Measurements from ENCODE around the gene PLCH1.

PLCH1 gene

DNA sequence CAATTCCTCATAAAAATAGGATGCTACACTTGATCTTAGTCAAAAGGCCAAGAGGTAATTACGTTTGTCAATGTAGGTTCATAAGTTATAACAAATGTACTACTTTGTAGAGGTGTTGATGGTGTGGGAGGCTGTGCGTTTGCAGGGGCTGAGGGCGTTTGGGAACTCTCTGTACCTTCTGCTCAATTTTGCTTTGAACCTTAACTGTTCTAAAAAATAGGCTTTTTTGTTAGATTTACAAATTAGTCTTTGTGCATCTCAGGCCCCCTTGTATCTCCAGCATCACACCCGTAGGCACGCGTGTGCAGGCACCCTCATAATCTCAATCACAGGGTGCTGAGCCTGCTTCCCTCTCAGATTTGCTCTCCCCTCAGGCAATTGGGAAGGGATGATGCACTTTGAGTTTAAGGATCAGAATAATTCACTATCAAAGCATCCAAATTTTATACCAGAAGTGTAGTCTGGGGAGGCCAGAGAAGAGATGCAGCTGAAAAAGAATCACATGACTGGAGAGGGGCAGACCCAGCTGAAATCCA is 415.3 kb downstream of the PLCH1 start:
- no peak for DNase-seq

DNA sequence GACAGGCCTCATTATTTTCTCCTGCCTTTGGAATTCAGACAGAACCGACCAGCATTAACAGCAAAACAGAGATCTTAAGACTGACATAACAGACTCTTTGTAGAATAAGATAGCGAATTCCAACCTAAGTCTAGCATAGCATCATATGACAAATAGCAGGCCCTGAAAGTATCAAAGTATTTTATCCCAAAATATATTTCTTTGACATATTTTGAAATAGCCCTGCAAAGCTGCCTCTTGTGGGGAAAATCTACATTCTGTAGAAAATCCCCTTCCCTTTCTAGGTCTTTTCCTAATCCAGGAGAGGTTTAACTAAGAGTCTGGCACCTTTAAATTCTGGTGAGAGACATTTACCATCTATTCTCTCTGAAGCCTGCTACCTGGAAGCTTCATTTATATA is 417.0 kb downstream of the PLCH1 start:
- no peak for DNase-seq

DNA sequence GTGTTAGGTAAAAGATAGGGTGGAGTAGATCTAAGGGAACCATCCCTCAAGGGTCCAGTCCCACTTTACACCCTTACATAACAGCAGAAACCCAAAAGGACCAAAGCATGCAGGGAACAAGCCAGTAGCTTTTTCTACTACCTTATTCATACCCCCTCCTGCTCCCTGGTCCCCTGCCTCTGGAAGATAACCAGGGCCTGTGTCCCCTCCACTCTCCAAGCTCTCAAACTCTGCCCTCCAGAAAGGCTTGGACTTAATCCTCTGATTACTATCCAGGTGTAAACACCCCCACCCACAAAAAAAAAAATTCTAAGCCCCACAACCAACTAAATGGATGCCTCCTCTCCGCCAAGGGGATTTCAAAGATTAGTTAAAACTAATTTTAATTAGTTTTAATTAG is 417.4 kb downstream of the PLCH1 start:
- DNase-seq: no peak

DNA sequence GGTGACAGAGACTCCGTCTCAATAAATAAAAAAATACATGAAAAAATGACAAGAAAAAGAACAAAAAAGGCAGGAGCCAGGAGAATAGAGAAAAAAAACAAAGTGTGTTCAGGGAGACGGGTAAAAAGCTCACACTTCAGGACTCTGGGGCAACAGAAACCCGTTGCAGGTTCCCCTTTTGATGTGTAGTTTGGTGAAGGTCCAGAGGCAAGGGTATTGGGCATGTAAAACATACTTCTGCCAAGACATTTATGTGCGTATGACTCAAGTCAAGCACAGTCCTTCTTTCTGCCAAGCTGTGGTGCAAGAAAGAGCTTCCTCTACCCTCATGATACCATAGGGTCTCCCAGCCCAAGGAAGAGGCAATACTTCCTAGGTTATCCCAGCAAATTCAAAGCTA is 418.0 kb downstream of the PLCH1 start:
- no peak for DNase-seq

DNA sequence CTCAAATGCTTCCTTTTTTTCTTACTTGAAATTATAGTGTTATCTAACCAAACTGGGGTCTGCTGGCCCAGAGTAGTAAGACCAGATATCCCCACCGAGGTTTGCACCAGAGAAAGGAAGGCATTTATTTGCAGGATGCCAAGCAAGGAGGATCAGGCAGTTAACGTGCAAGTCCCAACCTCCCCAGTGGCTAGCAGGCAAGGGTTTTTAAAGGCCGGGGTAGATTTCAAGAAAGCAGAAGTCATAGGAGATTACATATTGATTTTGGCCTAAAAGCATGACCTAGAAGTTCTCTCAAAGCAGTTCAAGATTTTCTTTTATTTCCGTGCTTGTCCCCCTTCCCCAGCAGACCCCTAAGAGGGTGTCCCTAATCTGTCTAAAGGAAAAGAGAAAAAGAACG is 418.6 kb downstream of the PLCH1 start:
- no peak for DNase-seq

Data from kidney glomerular epithelial cell (primary cell).